GM23338 (cell line): ENCODE data around the gene POU5F1. TPM values are rescaled to one million over a fixed set of nuclear protein-coding genes. Genes with fewer than 3 reads are reported as not detected.

Experiments used
- ATAC-seq: fragments of 200-7000 bp; cut with Tn5 transposase; 3 replicates; pipeline ENCODE4 v1.9.1; 2020
- DNase-seq: peaks from one replicate; pipeline ENCODE4 v3.0.0-alpha.2; 2015; ENCODE audit warnings: low spot score
- H2AFZ ChIP-seq: fragments of 200-600 bp; sonication (generic); 2 replicates; pipeline ENCODE4 v1.8.0; 2016; ENCODE audit warnings: antibody characterized with exemption, mild to moderate bottlenecking, moderate library complexity
- H3F3A ChIP-seq: fragments of 200-600 bp; sonication (generic); replicated peaks from 2 replicates; pipeline ENCODE4 v1.8.0; 2017; ENCODE audit warnings: antibody characterized with exemption, mixed run types, low read depth
- H3K27ac ChIP-seq: fragments of 200-600 bp; sonication (generic); 2 replicates; pipeline ENCODE4 v1.6.1; 2016; ENCODE audit warnings: low read depth
- H3K27me3 ChIP-seq: fragments of 200-600 bp; sonication (generic); 2 replicates; pipeline ENCODE4 v1.8.0; 2016; ENCODE audit warnings: mild to moderate bottlenecking, mixed run types, moderate library complexity; ENCODE audit not compliant: insufficient read depth
- H3K36me3 ChIP-seq: fragments of 200-600 bp; sonication (generic); 2 replicates; pipeline ENCODE4 v1.8.0; 2016; ENCODE audit warnings: mild to moderate bottlenecking; ENCODE audit not compliant: insufficient read depth
- H3K4me1 ChIP-seq: fragments of 200-600 bp; sonication (generic); 2 replicates; pipeline ENCODE4 v1.8.0; 2016; ENCODE audit warnings: mild to moderate bottlenecking, moderate library complexity; ENCODE audit not compliant: insufficient read depth
- H3K4me2 ChIP-seq: fragments of 200-600 bp; sonication (generic); 2 replicates; pipeline ENCODE4 v1.7.1; 2017; ENCODE audit warnings: mixed run types
- H3K4me3 ChIP-seq: fragments of 200-600 bp; sonication (generic); 2 replicates; pipeline ENCODE4 v1.6.1; 2016; ENCODE audit warnings: mixed run types
- H3K79me2 ChIP-seq: fragments of 200-600 bp; sonication (generic); replicated peaks from 2 replicates; pipeline ENCODE4 v1.8.0; 2017; ENCODE audit warnings: mild to moderate bottlenecking; ENCODE audit not compliant: insufficient read depth
- H3K9me2 ChIP-seq: fragments of 200-600 bp; sonication (generic); 2 replicates; pipeline ENCODE4 v1.8.0; 2017; ENCODE audit not compliant: insufficient read depth
- H4K20me1 ChIP-seq: fragments of 200-600 bp; sonication (generic); replicated peaks from 2 replicates; pipeline ENCODE4 v1.8.0; 2017; ENCODE audit warnings: mild to moderate bottlenecking; ENCODE audit not compliant: insufficient read depth
- H3K27ac Mint-ChIP-seq: 2 replicates; pipeline ENCODE4 v1.8.0; 2020; ENCODE audit warnings: inconsistent platforms, mild to moderate bottlenecking, moderate library complexity, mixed read lengths
- H3K27me3 Mint-ChIP-seq: 3 replicates; pipeline ENCODE4 v1.8.0; 2022; ENCODE audit warnings: low read depth, mild to moderate bottlenecking, moderate library complexity, mixed read lengths, inconsistent platforms; ENCODE audit not compliant: insufficient read depth, poor library complexity
- H3K36me3 Mint-ChIP-seq: 3 replicates; pipeline ENCODE4 v1.8.0; 2021; ENCODE audit warnings: low read depth, mild to moderate bottlenecking, inconsistent platforms, moderate library complexity, mixed read lengths
- H3K4me1 Mint-ChIP-seq: 3 replicates; pipeline ENCODE4 v1.8.0; 2020; ENCODE audit warnings: mild to moderate bottlenecking, inconsistent platforms, mixed read lengths
- H3K4me3 Mint-ChIP-seq: 3 replicates; pipeline ENCODE4 v1.8.0; 2021; ENCODE audit warnings: moderate library complexity, mild to moderate bottlenecking, inconsistent platforms, mixed read lengths
- H3K9me3 Mint-ChIP-seq: 3 replicates; pipeline ENCODE4 v1.8.0; 2020; ENCODE audit warnings: moderate library complexity, mild to moderate bottlenecking, inconsistent platforms, mixed read lengths
- CREB1 ChIP-seq: fragments of 250-450 bp; sonication (Bioruptor Pico); IDR thresholded peaks from 2 replicates; pipeline ENCODE4 v1.5.0; 2020; ENCODE audit warnings: low read depth, mild to moderate bottlenecking, moderate library complexity
- CTCF ChIP-seq, 2 experiments: fragments of 200-600 bp in 1 of 2; sonication (generic) in 1 of 2; conservative IDR thresholded peaks; 2 replicates each; pipeline versions ENCODE4 v1.5.1 to v1.6.1; 2016 to 2017; ENCODE audit warnings: antibody characterized with exemption in 2 of 2, low read depth in 2 of 2, mild to moderate bottlenecking in 2 of 2, moderate library complexity in 1 of 2
- ETS1 ChIP-seq: IDR thresholded peaks from 2 replicates; pipeline ENCODE4 v1.6.1; 2016; ENCODE audit warnings: antibody characterized with exemption
- EZH2 ChIP-seq: fragments of 200-600 bp; sonication (generic); IDR thresholded peaks from one replicate; pipeline ENCODE4 v1.8.0; 2017; ENCODE audit warnings: antibody characterized with exemption, mild to moderate bottlenecking, low read depth; ENCODE audit not compliant: unreplicated experiment
- EZH2phosphoT487 ChIP-seq: fragments of 200-600 bp; sonication (generic); IDR thresholded peaks from one replicate; pipeline ENCODE4 v1.8.1; 2018; ENCODE audit warnings: antibody characterized with exemption; ENCODE audit not compliant: unreplicated experiment
- JUNB ChIP-seq: IDR thresholded peaks from one replicate; pipeline ENCODE4 v1.6.1; 2016; ENCODE audit warnings: antibody characterized with exemption; ENCODE audit not compliant: unreplicated experiment
- NANOG ChIP-seq: IDR thresholded peaks from 2 replicates; pipeline ENCODE4 v1.6.1; 2016; ENCODE audit warnings: antibody characterized with exemption, borderline replicate concordance
- POLR2AphosphoS5 ChIP-seq: IDR thresholded peaks from 2 replicates; pipeline ENCODE4 v1.6.1; 2016; ENCODE audit warnings: antibody characterized with exemption, low read depth
- REST ChIP-seq: IDR thresholded peaks from one replicate; pipeline ENCODE4 v1.6.1; 2018; ENCODE audit warnings: antibody characterized with exemption; ENCODE audit not compliant: unreplicated experiment
- STAT1 ChIP-seq: IDR thresholded peaks from one replicate; pipeline ENCODE4 v1.6.1; 2016; ENCODE audit warnings: antibody characterized with exemption; ENCODE audit not compliant: unreplicated experiment
- ZNF114 ChIP-seq: fragments of 250-450 bp; sonication (Bioruptor Pico); IDR thresholded peaks from 2 replicates; pipeline ENCODE4 v1.5.0; 2020; ENCODE audit warnings: mild to moderate bottlenecking, moderate library complexity
- ZNF331 ChIP-seq: fragments of 250-450 bp; sonication (Bioruptor Pico); IDR thresholded peaks from 2 replicates; pipeline ENCODE4 v1.5.0; 2020; ENCODE audit warnings: low read depth, mild to moderate bottlenecking, moderate library complexity
- ZNF462 ChIP-seq: fragments of 250-450 bp; sonication (Bioruptor Pico); IDR thresholded peaks from 2 replicates; pipeline ENCODE4 v1.5.0; 2020; ENCODE audit warnings: mild to moderate bottlenecking, moderate library complexity
- polyA plus RNA-seq: library from polyadenylated mRNA; unstranded; fragments of >200 nt; fragmentation: Nextera tagmentation; extraction: Ambion mirVana; gene quantifications from 2 replicates; pipeline ENCODE4 v1.2.1, GENCODE V29; 2016
- total RNA-seq: library from RNA; depleted of rRNA; stranded (reverse); fragments of >200 nt; shearing (Covaris generic); gene quantifications from 2 replicates; pipeline ENCODE4 v1.2.3, GENCODE V29; 2014

Gene POU5F1
- total and polyA plus RNA-seq, 2 experiments from 2014 or later: 1,839 to 3,419 TPM

- no peak overlapping the region for H3K4me2 ChIP-seq
- Mint-ChIP-seq H3K36me3 (peaks cover 26% of the 10 kb centered on the region), H3K27ac (no peak overlapping the region), H3K4me3 (no peak overlapping the region), H3K9me3 (peaks cover 22% of the 10 kb centered on the region), H3K27me3 (peaks cover 36% of the 10 kb centered on the region), H3K4me1 (peaks cover 10% of the 10 kb centered on the region)
- TF ChIP-seq ETS1: no peak
- TF ChIP-seq ZNF462 (CRISPR knock-in tag): no peak
- no peak for TF ChIP-seq REST
- no peak for TF ChIP-seq EZH2
- TF ChIP-seq ZNF331: no peak
- no peak for TF ChIP-seq CREB1 (CRISPR knock-in tag)
- no peak for TF ChIP-seq NANOG
- TF ChIP-seq CTCF (conservative IDR thresholded peaks at IDR 0.05; ENCODE audit: low read depth in 2 of 2): no peak
- TF ChIP-seq ZNF114 (CRISPR knock-in tag): no peak
- no peak for TF ChIP-seq STAT1
- no peak for TF ChIP-seq POLR2AphosphoS5
- TF ChIP-seq EZH2phosphoT487: no peak
- no peak for TF ChIP-seq JUNB
- no peak overlapping the region for H3K4me3 ChIP-seq
- H3F3A ChIP-seq: no peaks in the 10 kb centered on the region; the same call in 1 of the 2 replicates
- no peak overlapping the region for H2AFZ ChIP-seq
- H3K27ac ChIP-seq: no peak overlapping the region
- DNase-seq (no peak), ATAC-seq (no peak)
- H3K79me2 ChIP-seq: no peaks in the 10 kb centered on the region
- H3K9me2 ChIP-seq: no peaks in the 10 kb centered on the region
- H3K27me3 ChIP-seq: no peaks in the 10 kb centered on the region
- H3K36me3 ChIP-seq: no peaks in the 10 kb centered on the region
- H3K4me1 ChIP-seq: 0 out of 2 replicates have a peak, but pooled peaks cover 6% of the 10 kb centered on the region
- H4K20me1 ChIP-seq: no peaks in the 10 kb centered on the region
Measured at GRCh38 chr6:31194061-31194834, 23.8 kb upstream of the POU5F1 start.
